Caco-2 (cell line): ENCODE results near the gene AMBRA1. TPM values are rescaled to one million over a fixed set of nuclear protein-coding genes. Genes with fewer than 3 reads are reported as not detected.

Source experiments
- BruUV-seq: library from RNA; stranded (reverse); fragments of 400-500 nt; replicated peaks from 2 replicates; lab custom pipeline; 2021; lab: Mats Ljungman, UMichigan
- CTCF ChIA-PET: fragments of 300-600 bp; sonication (Branson Sonifier 250); formaldehyde crosslinking; loops from one replicate; lab custom pipeline; 2022; ENCODE audit warnings: antibody characterized with exemption; lab: Charles Lee
- POLR2A ChIA-PET: fragments of 300-600 bp; sonication (Branson Sonifier 250); formaldehyde crosslinking; loops from one replicate; lab custom pipeline; 2022; ENCODE audit warnings: antibody characterized with exemption; lab: Charles Lee
- DNase-seq, 2 experiments: peaks; one replicate each; pipeline versions ENCODE4 v3.0.0 to v3.0.0-alpha.2; 2020 to 2022
- H3K27me3 ChIP-seq: replicated peaks from 2 replicates; pipeline ENCODE4 v1.6.0; 2011; ENCODE audit warnings: low read length; ENCODE audit not compliant: control insufficient read depth, insufficient read depth
- H3K36me3 ChIP-seq: 2 replicates; pipeline ENCODE4 v1.5.1; 2011; ENCODE audit warnings: low read length; ENCODE audit not compliant: control insufficient read depth, insufficient read depth
- H3K4me1 ChIP-seq: fragments of 250-450 bp; sonication (Bioruptor Pico); 2 replicates; pipeline ENCODE4 v1.5.1; 2020; ENCODE audit warnings: mild to moderate bottlenecking
- H3K4me3 ChIP-seq: 2 replicates; pipeline ENCODE4 v1.5.1; 2011; ENCODE audit warnings: low read depth, mild to moderate bottlenecking, control low read depth, low read length
- H3K9me3 ChIP-seq: fragments of 250-450 bp; sonication (Bioruptor Pico); 2 replicates; pipeline ENCODE4 v1.5.1; 2020; ENCODE audit warnings: mild to moderate bottlenecking, moderate library complexity
- H3K27ac Mint-ChIP-seq: one replicate; pipeline ENCODE4 v1.8.0; 2022; ENCODE audit warnings: mixed read lengths; ENCODE audit not compliant: unreplicated experiment
- H3K27me3 Mint-ChIP-seq: one replicate; pipeline ENCODE4 v1.8.0; 2022; ENCODE audit warnings: mixed read lengths; ENCODE audit not compliant: insufficient read depth, unreplicated experiment
- H3K36me3 Mint-ChIP-seq: one replicate; pipeline ENCODE4 v1.8.0; 2022; ENCODE audit warnings: mild to moderate bottlenecking, mixed read lengths; ENCODE audit not compliant: insufficient read depth, unreplicated experiment
- H3K4me1 Mint-ChIP-seq: one replicate; pipeline ENCODE4 v1.8.0; 2022; ENCODE audit warnings: low read depth, mixed read lengths; ENCODE audit not compliant: unreplicated experiment
- H3K4me3 Mint-ChIP-seq: one replicate; pipeline ENCODE4 v1.8.0; 2022; ENCODE audit warnings: mild to moderate bottlenecking, moderate library complexity, mixed read lengths; ENCODE audit not compliant: unreplicated experiment
- H3K9me3 Mint-ChIP-seq: one replicate; pipeline ENCODE4 v1.8.0; 2022; ENCODE audit warnings: mixed read lengths; ENCODE audit not compliant: unreplicated experiment
- CTCF ChIP-seq, 2 experiments: fragments of 200-600 bp in 1 of 2; IDR thresholded peaks; 1 replicate in 1 of 2; 2 replicates in 1 of 2; pipeline versions ENCODE4 v1.5.1 to v1.8.0; 2011 to 2022; ENCODE audit warnings: antibody characterized with exemption in 1 of 2, control low read depth in 1 of 2, inconsistent platforms in 1 of 2, low read depth in 1 of 2, low read length in 1 of 2, mild to moderate bottlenecking in 1 of 2, moderate library complexity in 1 of 2; ENCODE audit not compliant: insufficient read depth in 1 of 2, severe bottlenecking in 1 of 2, unreplicated experiment in 1 of 2
- intact Hi-C: fragments of 100-400 bp; cut with micrococcal nuclease; formaldehyde crosslinking; loops from one replicate; pipeline ENCODE4 v1.10.0; 2022; ENCODE audit not compliant: unreplicated experiment
- total RNA-seq: library from RNA; stranded (reverse); gene quantifications from 2 replicates; pipeline ENCODE4 v1.2.3, GENCODE V29; 2022

The AMBRA1 gene
- total RNA-seq, 1 experiment from 2014 or later: 48.1 TPM

- peaks cover 1% of the 10 kb centered on the region for H3K4me1 Mint-ChIP-seq
- H3K4me3 ChIP-seq: no peak overlapping the region
- ChIA-PET CTCF (no interaction called here), POLR2A (no interaction called here)
- peaks cover 11% of the 10 kb centered on the region for H3K4me1 ChIP-seq
- H3K36me3 Mint-ChIP-seq: peaks cover 40% of the 10 kb centered on the region
- no peaks in the 10 kb centered on the region for H3K9me3 ChIP-seq
- intact Hi-C loops: no loop called here
- no peak overlapping the region for H3K4me3 Mint-ChIP-seq
- DNase-seq: no peak
- no peaks in the 10 kb centered on the region for H3K9me3 Mint-ChIP-seq
- BruUV-seq: no TSS peak
- no peaks in the 10 kb centered on the region for H3K27me3 ChIP-seq
- peak overlapping the region; percentile 29 for H3K27ac Mint-ChIP-seq
- TF ChIP-seq CTCF (IDR thresholded peaks at IDR 0.05; ENCODE audit: insufficient read depth in 1 of 2, low read depth in 1 of 2, low read length in 1 of 2, severe bottlenecking in 1 of 2, unreplicated experiment in 1 of 2): no peak
- H3K27me3 Mint-ChIP-seq: no peaks in the 10 kb centered on the region
- H3K36me3 ChIP-seq: no peaks in the 10 kb centered on the region; the same call in 1 of the 2 replicates
Measured at GRCh38 chr11:46505741-46506482, 87.9 kb downstream of the AMBRA1 start.

- no peak overlapping the region for H3K4me3 Mint-ChIP-seq
- POLR2A ChIA-PET: no interaction called here
- no peaks in the 10 kb centered on the region for H3K9me3 ChIP-seq
- no peaks in the 10 kb centered on the region for H3K9me3 Mint-ChIP-seq
- no TSS peak for BruUV-seq
- intact Hi-C loops: no loop called here
- peaks cover 8% of the 10 kb centered on the region for H3K4me1 Mint-ChIP-seq
- no peak for TF ChIP-seq CTCF (IDR thresholded peaks at IDR 0.05; ENCODE audit: insufficient read depth in 1 of 2, low read depth in 1 of 2, low read length in 1 of 2, severe bottlenecking in 1 of 2, unreplicated experiment in 1 of 2)
- no peak overlapping the region for H3K4me3 ChIP-seq
- H3K27me3 Mint-ChIP-seq: no peaks in the 10 kb centered on the region
- CTCF ChIA-PET: no interaction called here
- no peak for DNase-seq
- H3K27me3 ChIP-seq: no peaks in the 10 kb centered on the region
- H3K36me3 Mint-ChIP-seq: peaks cover 40% of the 10 kb centered on the region
- no peak overlapping the region for H3K27ac Mint-ChIP-seq
- no peaks in the 10 kb centered on the region; the same call in 1 of the 2 replicates for H3K36me3 ChIP-seq
- peaks cover 20% of the 10 kb centered on the region for H3K4me1 ChIP-seq
Measured at GRCh38 chr11:46504817-46505613, 88.8 kb downstream of the AMBRA1 start.

- no peak for TF ChIP-seq CTCF (IDR thresholded peaks at IDR 0.05; ENCODE audit: insufficient read depth in 1 of 2, low read depth in 1 of 2, low read length in 1 of 2, severe bottlenecking in 1 of 2, unreplicated experiment in 1 of 2)
- Histone ChIP-seq H3K4me3 (no peak overlapping the region), H3K36me3 (no peaks in the 10 kb centered on the region), H3K27me3 (no peaks in the 10 kb centered on the region), H3K4me1 (peaks cover 47% of the 10 kb centered on the region), H3K9me3 (no peaks in the 10 kb centered on the region)
- H3K9me3 Mint-ChIP-seq: no peaks in the 10 kb centered on the region
- DNase-seq: no peak
- H3K4me1 Mint-ChIP-seq: peaks cover 36% of the 10 kb centered on the region
- ChIA-PET POLR2A (no interaction called here), CTCF (interaction anchor here (0.7 to 3.1 kb wide), 3 partner anchors 10 to 108 kb away, joined by 3 to 14 read pairs (median 3); no protein-coding TSS in a partner anchor)
- BruUV-seq: no TSS peak
- no peak overlapping the region for H3K4me3 Mint-ChIP-seq
- H3K27me3 Mint-ChIP-seq: no peaks in the 10 kb centered on the region
- intact Hi-C loops: no loop called here
- no peak overlapping the region for H3K27ac Mint-ChIP-seq
- H3K36me3 Mint-ChIP-seq: peaks cover 17% of the 10 kb centered on the region
Measured at GRCh38 chr11:46499821-46500220, 94.0 kb downstream of the AMBRA1 start.
